ENCODE results near the gene DDO.
"Not testable (repeated sequence)": the region's sequence is repeated elsewhere in the genome, so short reads cannot be mapped to it uniquely, and the experiment has no call there.

DDO gene

DNA sequence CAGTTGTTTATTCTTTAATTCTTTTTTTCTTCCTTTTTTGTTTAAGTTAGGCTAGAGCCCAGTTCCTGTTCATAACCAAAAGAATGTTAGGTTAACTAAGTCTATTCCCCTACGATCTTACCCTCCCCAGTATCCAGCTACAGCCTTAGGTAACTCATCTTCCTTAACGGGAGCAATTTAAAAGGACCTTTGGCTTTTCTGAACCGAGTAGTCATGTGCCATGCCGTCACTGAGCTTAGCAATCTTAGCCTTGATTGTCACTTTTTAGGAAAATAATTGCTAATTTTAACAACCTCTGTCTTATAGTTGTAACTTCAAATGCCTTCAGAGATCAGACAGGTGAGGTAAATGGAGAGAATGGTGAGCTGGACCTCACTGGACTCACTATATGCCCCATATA lies 63.4 kb downstream of the DDO start:
- Histone ChIP-seq H3K4me1 (ENCODE audit: control insufficient read depth in 1 of 2, insufficient read depth in 2 of 2, low read length in 2 of 2) (no peaks in the 10 kb centered on the region), H3K9ac (ENCODE audit: low read depth in 1 of 2, low read length in 2 of 2) (no peak overlapping the region), H3K27me3 (ENCODE audit: control insufficient read depth in 1 of 2, insufficient read depth in 2 of 2, low read length in 2 of 2) (peaks cover 0 to 4% of the 10 kb centered on the region in 2 donors), H3K4me3 (ENCODE audit: low read depth in 1 of 2, low read length in 2 of 2) (no peak overlapping the region), H3K9me3 (ENCODE audit: control insufficient read depth in 1 of 2, low read length in 2 of 2) (no peaks in the 10 kb centered on the region), H3K27ac (ENCODE audit: low read depth, low read length) (no peak overlapping the region), H3K36me3 (ENCODE audit: control insufficient read depth in 1 of 2, insufficient read depth in 2 of 2, low read length in 2 of 2) (no peaks in the 10 kb centered on the region)

DNA sequence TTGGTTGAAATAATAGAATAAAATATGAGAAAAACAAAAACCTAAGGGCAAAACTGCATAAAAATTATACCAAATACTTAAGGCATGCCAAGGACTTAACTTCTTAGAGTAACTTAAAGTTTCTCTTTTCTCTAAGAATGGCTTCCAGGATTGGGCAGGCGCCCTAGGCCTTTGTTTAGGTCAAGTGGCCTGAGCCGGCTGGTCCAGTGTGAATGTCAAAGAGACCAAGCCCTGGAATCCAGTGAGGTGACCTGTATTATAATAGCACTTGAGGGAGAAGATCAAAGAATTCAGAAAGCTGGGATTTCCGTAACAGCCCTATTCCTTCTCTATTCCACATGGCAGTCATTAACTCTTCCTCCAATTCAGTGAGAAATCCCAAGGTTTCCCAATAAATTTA lies 63.8 kb downstream of the DDO start:
- no peak overlapping the region for H3K9ac ChIP-seq (ENCODE audit: low read depth in 1 of 2, low read length in 2 of 2)
- no peak overlapping the region for H3K27ac ChIP-seq (ENCODE audit: low read depth, low read length)
- H3K27me3 ChIP-seq (ENCODE audit: control insufficient read depth in 1 of 2, insufficient read depth in 2 of 2, low read length in 2 of 2), result no peaks in the 10 kb centered on the region
- no peaks in the 10 kb centered on the region for H3K9me3 ChIP-seq (ENCODE audit: control insufficient read depth in 1 of 2, low read length in 2 of 2)
- H3K4me3 ChIP-seq (ENCODE audit: low read depth in 1 of 2, low read length in 2 of 2), result no peak overlapping the region
- no peaks in the 10 kb centered on the region for H3K4me1 ChIP-seq (ENCODE audit: control insufficient read depth in 1 of 2, insufficient read depth in 2 of 2, low read length in 2 of 2)
- H3K36me3 ChIP-seq (ENCODE audit: control insufficient read depth in 1 of 2, insufficient read depth in 2 of 2, low read length in 2 of 2), result no peaks in the 10 kb centered on the region

DNA sequence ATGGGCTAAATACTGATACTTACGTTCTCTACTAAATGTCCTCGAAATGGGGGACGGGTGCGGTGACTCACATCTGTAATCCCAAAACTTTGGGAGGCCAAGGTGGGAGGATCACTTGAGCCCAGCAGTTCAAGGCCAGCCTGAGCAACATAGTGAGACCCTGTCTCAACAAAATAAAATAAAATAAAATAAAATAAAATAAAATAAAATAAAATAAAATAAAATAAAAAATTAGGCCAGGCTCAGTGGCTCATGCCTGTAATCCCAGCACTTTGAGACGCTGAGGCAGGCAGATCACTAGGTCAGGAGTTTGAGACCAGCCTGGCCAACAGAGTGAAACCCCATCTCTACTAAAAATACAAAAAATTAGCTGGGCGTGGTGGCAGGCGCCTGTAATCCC lies 64.8 kb downstream of the DDO start:
- H3K9me3 ChIP-seq (ENCODE audit: control insufficient read depth in 1 of 2, low read length in 2 of 2); H3K4me3 ChIP-seq (ENCODE audit: low read depth in 1 of 2, low read length in 2 of 2); H3K27ac ChIP-seq (ENCODE audit: low read depth, low read length); H3K9ac ChIP-seq (ENCODE audit: low read depth in 1 of 2, low read length in 2 of 2); H3K27me3 ChIP-seq (ENCODE audit: control insufficient read depth in 1 of 2, insufficient read depth in 2 of 2, low read length in 2 of 2); H3K4me1 ChIP-seq (ENCODE audit: control insufficient read depth in 1 of 2, insufficient read depth in 2 of 2, low read length in 2 of 2); H3K36me3 ChIP-seq (ENCODE audit: control insufficient read depth in 1 of 2, insufficient read depth in 2 of 2, low read length in 2 of 2): not testable (repeated sequence)

DNA sequence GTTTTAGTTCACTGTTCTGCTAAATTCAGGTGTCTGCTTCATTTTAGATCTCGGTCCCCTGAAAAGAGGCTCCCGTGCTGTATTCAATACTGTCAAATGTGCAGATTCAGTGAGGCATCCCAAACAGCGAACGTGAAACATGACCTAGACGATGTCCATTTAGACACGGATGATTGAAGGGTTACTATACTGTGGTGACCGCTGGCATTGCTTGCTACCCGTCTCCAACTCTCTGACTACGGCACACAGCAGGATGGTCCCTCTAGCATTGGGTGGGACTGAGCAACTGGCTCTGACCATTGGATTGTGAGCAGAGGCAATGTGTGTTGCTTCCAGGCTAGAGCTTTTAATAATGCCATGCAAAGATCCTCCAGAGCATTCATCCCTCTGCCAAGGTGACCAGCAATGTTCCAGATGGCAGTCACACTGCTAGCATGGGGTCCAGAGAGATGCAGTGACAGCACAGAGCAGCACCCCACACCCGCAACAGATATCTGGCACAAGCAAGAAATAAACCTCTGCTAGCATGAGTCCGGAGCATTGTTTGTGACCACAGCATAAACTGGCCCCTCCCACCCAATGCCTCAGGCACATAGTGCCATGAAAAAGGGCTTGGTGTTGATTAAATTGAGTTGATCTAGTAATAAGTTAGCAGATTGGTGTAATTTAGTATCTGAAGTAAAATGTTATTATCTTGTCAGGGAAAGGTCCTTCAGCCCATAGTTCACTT lies 66.2 kb downstream of the DDO start:
- no peaks in the 10 kb centered on the region for H3K27me3 ChIP-seq (ENCODE audit: control insufficient read depth in 1 of 2, insufficient read depth in 2 of 2, low read length in 2 of 2)
- H3K4me1 ChIP-seq (ENCODE audit: control insufficient read depth in 1 of 2, insufficient read depth in 2 of 2, low read length in 2 of 2), result no peaks in the 10 kb centered on the region
- no peak overlapping the region for H3K9ac ChIP-seq (ENCODE audit: low read depth in 1 of 2, low read length in 2 of 2)
- H3K27ac ChIP-seq (ENCODE audit: low read depth, low read length), result no peak overlapping the region
- H3K4me3 ChIP-seq (ENCODE audit: low read depth in 1 of 2, low read length in 2 of 2), result no peak overlapping the region
- H3K36me3 ChIP-seq (ENCODE audit: control insufficient read depth in 1 of 2, insufficient read depth in 2 of 2, low read length in 2 of 2), result no peaks in the 10 kb centered on the region
- H3K9me3 ChIP-seq (ENCODE audit: control insufficient read depth in 1 of 2, low read length in 2 of 2), result no peaks in the 10 kb centered on the region

DNA sequence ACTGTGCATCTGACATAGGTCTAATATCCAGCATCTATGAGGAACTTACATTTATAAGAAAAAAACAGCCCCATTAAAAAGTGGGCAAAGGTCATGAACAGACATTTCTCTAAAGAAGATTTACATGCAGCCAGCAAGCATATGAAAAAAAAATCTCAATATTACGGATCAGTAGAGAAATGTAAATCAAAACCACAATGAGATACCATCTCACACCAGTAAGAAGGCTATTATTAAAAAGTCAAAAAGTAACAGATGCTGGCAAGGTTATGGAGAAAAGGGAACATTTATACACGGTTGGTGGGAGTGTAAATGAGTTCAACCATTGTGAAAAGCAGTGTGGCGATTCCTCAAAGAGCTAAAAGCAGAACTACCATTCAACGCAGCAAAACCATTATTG lies 70.3 kb downstream of the DDO start:
- Histone ChIP-seq H3K4me1 (ENCODE audit: control insufficient read depth in 1 of 2, insufficient read depth in 2 of 2, low read length in 2 of 2) (no peaks in the 10 kb centered on the region), H3K9ac (ENCODE audit: low read depth in 1 of 2, low read length in 2 of 2) (no peak overlapping the region), H3K27ac (ENCODE audit: low read depth, low read length) (no peak overlapping the region), H3K36me3 (ENCODE audit: control insufficient read depth in 1 of 2, insufficient read depth in 2 of 2, low read length in 2 of 2) (no peaks in the 10 kb centered on the region), H3K4me3 (ENCODE audit: low read depth in 1 of 2, low read length in 2 of 2) (no peak overlapping the region), H3K9me3 (ENCODE audit: control insufficient read depth in 1 of 2, low read length in 2 of 2) (no peaks in the 10 kb centered on the region), H3K27me3 (ENCODE audit: control insufficient read depth in 1 of 2, insufficient read depth in 2 of 2, low read length in 2 of 2) (no peaks in the 10 kb centered on the region)

DNA sequence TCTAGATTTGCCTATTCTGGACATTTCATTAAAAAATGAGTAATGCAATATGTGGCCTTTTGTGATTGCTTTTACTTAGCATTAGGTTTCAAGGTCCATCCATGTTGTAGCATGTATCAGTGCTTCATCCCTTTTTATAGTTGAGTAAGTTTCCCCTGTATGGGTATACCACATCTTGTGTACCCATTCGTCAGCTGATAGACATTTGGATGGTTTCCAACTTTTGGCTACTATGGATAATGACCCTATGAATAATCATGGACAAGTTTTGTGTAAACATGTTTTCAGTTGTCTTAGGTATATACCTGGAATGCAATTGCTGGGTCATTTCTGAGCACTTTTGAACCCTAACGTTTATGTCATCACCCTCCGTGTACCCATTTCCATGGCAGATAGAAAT lies 72.6 kb downstream of the DDO start:
- no peak overlapping the region for H3K4me3 ChIP-seq (ENCODE audit: low read depth in 1 of 2, low read length in 2 of 2)
- H3K36me3 ChIP-seq (ENCODE audit: control insufficient read depth in 1 of 2, insufficient read depth in 2 of 2, low read length in 2 of 2), result no peaks in the 10 kb centered on the region
- H3K4me1 ChIP-seq (ENCODE audit: control insufficient read depth in 1 of 2, insufficient read depth in 2 of 2, low read length in 2 of 2), result no peaks in the 10 kb centered on the region
- H3K27me3 ChIP-seq (ENCODE audit: control insufficient read depth in 1 of 2, insufficient read depth in 2 of 2, low read length in 2 of 2), result no peaks in the 10 kb centered on the region
- H3K9me3 ChIP-seq (ENCODE audit: control insufficient read depth in 1 of 2, low read length in 2 of 2), result no peaks in the 10 kb centered on the region
- no peak overlapping the region for H3K27ac ChIP-seq (ENCODE audit: low read depth, low read length)
- no peak overlapping the region for H3K9ac ChIP-seq (ENCODE audit: low read depth in 1 of 2, low read length in 2 of 2)
